Neural cell (in vitro differentiated cells): ENCODE data around the gene MLLT10. TPM values are rescaled to one million over a fixed set of nuclear protein-coding genes. Genes with fewer than 3 reads are reported as not detected.
"Not testable (repeated sequence)": the region's sequence is repeated elsewhere in the genome, so short reads cannot be mapped to it uniquely, and the experiment has no call there.

ENCODE experiments used
- H2AFZ ChIP-seq: fragments of 200-600, 300-800 bp; sonication (generic), shearing (Covaris generic); 2 replicates; pipeline ENCODE4 v1.6.0; 2014; ENCODE audit warnings: low read depth, mild to moderate bottlenecking, antibody characterized with exemption, low read length, moderate library complexity
- H3F3A ChIP-seq: fragments of 200-600 bp; shearing (Covaris generic); 2 replicates; pipeline ENCODE4 v1.6.1; 2016; ENCODE audit warnings: mild to moderate bottlenecking, moderate library complexity, mixed read lengths, antibody characterized with exemption, low read length; ENCODE audit not compliant: insufficient read depth, poor library complexity, severe bottlenecking
- H3K27ac ChIP-seq: fragments of 200-600, 300-800 bp; sonication (generic), shearing (Covaris generic); 2 replicates; pipeline ENCODE4 v1.5.1; 2014; ENCODE audit warnings: mild to moderate bottlenecking, low read length, moderate library complexity
- H3K27me3 ChIP-seq: fragments of 300-800, 200-600 bp; sonication (generic), shearing (Covaris generic); 2 replicates; pipeline ENCODE4 v1.6.0; 2014; ENCODE audit warnings: mild to moderate bottlenecking, low read depth, low read length, moderate library complexity; ENCODE audit not compliant: insufficient read depth
- H3K36me3 ChIP-seq: fragments of 300-800, 200-600 bp; sonication (generic), shearing (Covaris generic); 2 replicates; pipeline ENCODE4 v1.5.1; 2014; ENCODE audit warnings: mild to moderate bottlenecking, antibody characterized with exemption, low read length, moderate library complexity; ENCODE audit not compliant: insufficient read depth
- H3K4me2 ChIP-seq: fragments of 300-800, 200-600 bp; sonication (generic), shearing (Covaris generic); 2 replicates; pipeline ENCODE4 v1.6.0; 2014; ENCODE audit warnings: mild to moderate bottlenecking, low read length
- H3K4me3 ChIP-seq: fragments of 300-800, 200-600 bp; sonication (generic), shearing (Covaris generic); 2 replicates; pipeline ENCODE4 v1.5.1; 2014; ENCODE audit warnings: mild to moderate bottlenecking, low read length, moderate library complexity
- H3K79me2 ChIP-seq: fragments of 200-600 bp; shearing (Covaris generic); replicated peaks from 2 replicates; pipeline ENCODE4 v1.6.0; 2014; ENCODE audit warnings: mild to moderate bottlenecking, low read length, moderate library complexity; ENCODE audit not compliant: insufficient read depth
- H3K9ac ChIP-seq: fragments of 300-800, 200-600 bp; sonication (generic), shearing (Covaris generic); 2 replicates; pipeline ENCODE4 v1.6.1; 2016; ENCODE audit warnings: mild to moderate bottlenecking, low read length, mixed read lengths
- H3K9me2 ChIP-seq: fragments of 200-600 bp; shearing (Covaris generic); 2 replicates; pipeline ENCODE4 v1.6.1; 2016; ENCODE audit warnings: mild to moderate bottlenecking, low read length, mixed read lengths; ENCODE audit not compliant: insufficient read depth
- H3K9me3 ChIP-seq: fragments of 200-600, 300-800 bp; sonication (generic), shearing (Covaris generic); 2 replicates; pipeline ENCODE4 v1.6.1; 2016; ENCODE audit warnings: mild to moderate bottlenecking, mixed run types, low read length, moderate library complexity, mixed read lengths
- H4K20me1 ChIP-seq: fragments of 200-600 bp; shearing (Covaris generic); 2 replicates; pipeline ENCODE4 v1.6.1; 2016; ENCODE audit warnings: mild to moderate bottlenecking, mixed run types; ENCODE audit not compliant: insufficient read depth
- CTCF ChIP-seq: fragments of 450-650 bp; IDR thresholded peaks from 2 replicates; pipeline ENCODE4 v1.5.1; 2014; ENCODE audit warnings: antibody characterized with exemption, mild to moderate bottlenecking, moderate library complexity; ENCODE audit not compliant: poor library complexity, severe bottlenecking
- EP300 ChIP-seq: fragments of 450-650 bp; conservative IDR thresholded peaks from 2 replicates; pipeline ENCODE4 v1.6.1; 2014; ENCODE audit warnings: antibody characterized with exemption, mild to moderate bottlenecking, moderate library complexity; ENCODE audit not compliant: poor library complexity, severe bottlenecking
- EZH2 ChIP-seq: fragments of 200-600, 300-800 bp; shearing (Covaris generic), sonication (generic); IDR thresholded peaks from 2 replicates; pipeline ENCODE4 v1.6.1; 2014; ENCODE audit warnings: antibody characterized with exemption, low read length, borderline replicate concordance, mild to moderate bottlenecking; ENCODE audit not compliant: insufficient read depth, poor library complexity, severe bottlenecking
- MXI1 ChIP-seq: fragments of 450-650 bp; conservative IDR thresholded peaks from 2 replicates; pipeline ENCODE4 v1.6.1; 2014; ENCODE audit warnings: antibody characterized with exemption, mild to moderate bottlenecking; ENCODE audit not compliant: poor library complexity, severe bottlenecking
- POLR2AphosphoS5 ChIP-seq: IDR thresholded peaks from 2 replicates; pipeline ENCODE4 v1.6.1; 2012
- RAD21 ChIP-seq: fragments of 450-650 bp; conservative IDR thresholded peaks from 2 replicates; pipeline ENCODE4 v1.6.1; 2014; ENCODE audit warnings: antibody characterized with exemption, mild to moderate bottlenecking, moderate library complexity
- REST ChIP-seq: IDR thresholded peaks from 2 replicates; pipeline ENCODE4 v1.6.1; 2012; ENCODE audit warnings: borderline replicate concordance
- SMC3 ChIP-seq: fragments of 450-650 bp; conservative IDR thresholded peaks from 2 replicates; pipeline ENCODE4 v1.6.1; 2014; ENCODE audit warnings: antibody characterized with exemption, mild to moderate bottlenecking, moderate library complexity; ENCODE audit not compliant: poor library complexity
- TAF1 ChIP-seq: IDR thresholded peaks from 2 replicates; pipeline ENCODE4 v1.6.1; 2012; ENCODE audit warnings: low read depth
- polyA plus RNA-seq: library from polyadenylated mRNA; depleted of rRNA; stranded (reverse); fragments of >200 nt; gene quantifications from 2 replicates; pipeline ENCODE4 v1.2.3, GENCODE V29; 2014

MLLT10 gene
- polyA plus RNA-seq, 1 donor from 2014 or later: 31.0 TPM

DNA sequence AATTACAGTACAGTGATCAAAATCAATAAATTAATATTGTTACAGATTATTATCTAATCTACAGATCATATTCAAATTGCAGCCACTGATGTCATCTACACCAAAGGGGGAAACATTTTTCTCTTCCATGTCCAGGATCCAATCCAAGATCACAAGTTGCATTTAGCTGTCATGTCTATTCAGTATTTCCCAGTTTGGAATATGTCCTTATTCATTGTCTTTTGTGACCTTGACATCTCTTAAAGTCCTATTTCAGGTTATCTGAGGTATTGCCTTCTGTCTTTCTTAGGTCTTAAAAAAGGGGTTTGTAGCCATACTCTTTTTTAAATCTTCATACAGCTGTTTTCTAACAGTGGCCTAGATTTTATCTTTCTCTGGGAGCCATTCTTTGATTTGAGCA lies 93.3 kb downstream of the MLLT10 start:
- Histone ChIP-seq H3K9me3 (no peaks in the 10 kb centered on the region), H3K4me3 (no peak overlapping the region), H3K27ac (no peak overlapping the region), H3K27me3 (no peaks in the 10 kb centered on the region), H3K9me2 (no peaks in the 10 kb centered on the region), H4K20me1 (no peaks in the 10 kb centered on the region), H3F3A (no peaks in the 10 kb centered on the region), H3K9ac (no peak overlapping the region), H3K4me2 (no peak overlapping the region), H3K79me2 (no peaks in the 10 kb centered on the region), H2AFZ (no peak overlapping the region), H3K36me3 (no peaks in the 10 kb centered on the region)
- TF ChIP-seq POLR2AphosphoS5: no peak
- TF ChIP-seq CTCF: no peak
- no peak for TF ChIP-seq TAF1
- TF ChIP-seq MXI1: no peak
- TF ChIP-seq EP300: no peak
- TF ChIP-seq SMC3: no peak
- no peak for TF ChIP-seq RAD21
- no peak for TF ChIP-seq REST
- no peak for TF ChIP-seq EZH2

DNA sequence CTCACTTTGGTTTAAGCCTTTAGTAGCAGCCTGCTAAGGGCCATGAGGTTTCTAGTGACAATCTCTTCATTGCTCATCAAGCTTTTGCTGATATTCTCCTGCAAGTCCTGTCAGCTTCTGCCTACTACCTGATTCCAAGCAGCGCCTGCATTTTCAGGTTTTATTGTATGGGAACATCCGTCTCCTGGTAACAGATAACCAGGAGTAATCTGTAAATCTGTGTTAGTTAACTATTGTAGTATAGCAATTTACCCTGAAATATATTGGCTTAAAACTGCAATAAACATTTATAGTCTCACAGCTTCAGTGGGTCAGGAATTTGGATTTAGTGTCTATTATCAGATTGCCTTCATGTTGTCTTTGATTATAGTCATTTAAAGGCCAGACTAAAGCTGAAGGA lies 94.0 kb downstream of the MLLT10 start:
- H2AFZ ChIP-seq: no peak overlapping the region
- H4K20me1 ChIP-seq: no peaks in the 10 kb centered on the region
- no peaks in the 10 kb centered on the region for H3K36me3 ChIP-seq
- no peaks in the 10 kb centered on the region for H3K27me3 ChIP-seq
- no peak overlapping the region for H3K27ac ChIP-seq
- no peaks in the 10 kb centered on the region for H3K9me2 ChIP-seq
- H3F3A ChIP-seq: no peaks in the 10 kb centered on the region
- no peak overlapping the region for H3K9ac ChIP-seq
- TF ChIP-seq POLR2AphosphoS5 (no peak), TAF1 (no peak), SMC3 (no peak), RAD21 (no peak), CTCF (no peak), MXI1 (no peak), REST (no peak), EP300 (no peak), EZH2 (no peak)
- no peak overlapping the region for H3K4me2 ChIP-seq
- H3K4me3 ChIP-seq: no peak overlapping the region
- H3K9me3 ChIP-seq: no peaks in the 10 kb centered on the region
- no peaks in the 10 kb centered on the region for H3K79me2 ChIP-seq

DNA sequence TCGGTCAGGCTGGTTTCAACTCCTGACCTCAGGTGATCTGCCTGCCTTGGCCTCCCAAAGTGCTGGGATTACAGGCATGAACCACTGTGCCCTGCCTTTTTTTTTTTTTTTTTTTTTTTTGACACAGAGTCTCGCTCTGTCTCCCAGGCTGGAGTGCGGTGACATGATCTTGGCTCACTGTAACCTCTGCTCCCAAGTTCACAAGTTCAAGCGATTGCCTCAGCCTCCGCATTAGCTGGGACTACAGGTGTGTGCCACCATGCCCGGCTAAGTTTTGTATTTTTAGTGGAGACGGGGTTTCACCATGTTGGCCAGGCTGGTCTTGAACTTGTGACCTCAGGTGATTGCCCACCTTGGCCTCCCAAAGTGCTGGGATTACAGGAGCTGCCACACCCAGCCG lies 94.6 kb downstream of the MLLT10 start:
- not testable (repeated sequence) for H3K27ac ChIP-seq, H3K27me3 ChIP-seq, H3F3A ChIP-seq, H3K79me2 ChIP-seq, H3K9me3 ChIP-seq, H2AFZ ChIP-seq, H3K36me3 ChIP-seq, H4K20me1 ChIP-seq, H3K4me2 ChIP-seq, H3K9me2 ChIP-seq, H3K9ac ChIP-seq, H3K4me3 ChIP-seq
